ENCODE measurements around the gene ITGA2B.
"Not testable (repeated sequence)": the region's sequence is repeated elsewhere in the genome, so short reads cannot be mapped to it uniquely, and the experiment has no call there.

ITGA2B gene

GRCh38 chr17:44351961-44352827 lies 37.3 kb downstream of the ITGA2B start:
- TF ChIP-seq JUND (IDR thresholded peaks at IDR 0.05; ENCODE audit: low read depth), result no peak
- DNase-seq (ENCODE audit: low read depth in 1 of 2, low spot score in 1 of 2), result peak in 1 of 2 experiments; percentile 24
- in situ Hi-C loops (cut with HindIII; ENCODE audit: low pct_unique_long_range_greater_than_20kb, low sequenced_read_pairs), result no loop called here

DNA sequence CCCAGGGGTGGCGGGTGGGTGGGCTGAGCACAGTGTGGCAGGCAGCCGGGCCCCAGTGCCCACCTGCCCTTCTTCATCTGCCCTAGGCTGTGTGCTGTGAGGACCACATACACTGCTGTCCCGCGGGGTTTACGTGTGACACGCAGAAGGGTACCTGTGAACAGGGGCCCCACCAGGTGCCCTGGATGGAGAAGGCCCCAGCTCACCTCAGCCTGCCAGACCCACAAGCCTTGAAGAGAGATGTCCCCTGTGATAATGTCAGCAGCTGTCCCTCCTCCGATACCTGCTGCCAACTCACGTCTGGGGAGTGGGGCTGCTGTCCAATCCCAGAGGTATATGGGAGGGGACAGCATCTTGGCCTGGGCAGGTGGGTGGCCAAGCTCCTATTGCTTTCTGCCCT lies 38.0 kb downstream of the ITGA2B start:
- TF ChIP-seq JUND (IDR thresholded peaks at IDR 0.05; ENCODE audit: low read depth), result no peak
- peak in 1 of 2 experiments; percentile 32 for DNase-seq (ENCODE audit: low read depth in 1 of 2, low spot score in 1 of 2)
- in situ Hi-C loops (cut with HindIII; ENCODE audit: low pct_unique_long_range_greater_than_20kb, low sequenced_read_pairs), result no loop called here

GRCh38 chr17:44350733-44351226 lies 38.7 kb downstream of the ITGA2B start:
- in situ Hi-C loops (cut with HindIII; ENCODE audit: low pct_unique_long_range_greater_than_20kb, low sequenced_read_pairs), result no loop called here
- TF ChIP-seq JUND (IDR thresholded peaks at IDR 0.05; ENCODE audit: low read depth), result no peak
- DNase-seq (ENCODE audit: low read depth in 1 of 2, low spot score in 1 of 2), result peak; percentile 73 to 99

DNA sequence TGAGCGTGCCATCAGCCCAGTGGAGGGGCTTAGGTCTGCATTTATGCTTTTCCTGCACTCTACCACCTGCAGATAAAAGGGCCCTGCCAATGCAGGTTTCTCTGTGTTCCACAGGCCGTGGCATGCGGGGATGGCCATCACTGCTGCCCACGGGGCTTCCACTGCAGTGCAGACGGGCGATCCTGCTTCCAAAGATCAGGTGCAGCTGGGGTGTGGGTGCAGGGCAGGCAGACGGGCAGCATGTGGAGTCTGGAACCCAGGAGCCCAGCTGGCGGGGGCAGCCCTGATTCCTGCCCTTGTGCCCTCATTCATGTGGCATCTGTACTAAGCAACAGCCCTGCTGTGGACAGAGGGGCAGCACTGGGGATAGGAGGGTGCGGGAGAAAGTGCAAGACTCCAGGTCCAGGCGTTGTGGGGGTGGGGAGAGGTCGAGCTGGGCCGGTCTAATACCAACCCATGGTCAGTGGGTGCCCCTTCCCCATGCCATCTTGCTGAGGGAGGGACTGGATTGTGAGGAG lies 39.8 kb downstream of the ITGA2B start:
- no peak for TF ChIP-seq JUND (IDR thresholded peaks at IDR 0.05; ENCODE audit: low read depth)
- no peak for DNase-seq (ENCODE audit: low read depth in 1 of 2, low spot score in 1 of 2)
- in situ Hi-C loops (cut with HindIII; ENCODE audit: low pct_unique_long_range_greater_than_20kb, low sequenced_read_pairs), result no loop called here

GRCh38 chr17:44348988-44349364 lies 40.5 kb downstream of the ITGA2B start:
- no peak for TF ChIP-seq JUND (IDR thresholded peaks at IDR 0.05; ENCODE audit: low read depth)
- no peak for DNase-seq (ENCODE audit: low read depth in 1 of 2, low spot score in 1 of 2)
- in situ Hi-C loops (cut with HindIII; ENCODE audit: low pct_unique_long_range_greater_than_20kb, low sequenced_read_pairs), result no loop called here

DNA sequence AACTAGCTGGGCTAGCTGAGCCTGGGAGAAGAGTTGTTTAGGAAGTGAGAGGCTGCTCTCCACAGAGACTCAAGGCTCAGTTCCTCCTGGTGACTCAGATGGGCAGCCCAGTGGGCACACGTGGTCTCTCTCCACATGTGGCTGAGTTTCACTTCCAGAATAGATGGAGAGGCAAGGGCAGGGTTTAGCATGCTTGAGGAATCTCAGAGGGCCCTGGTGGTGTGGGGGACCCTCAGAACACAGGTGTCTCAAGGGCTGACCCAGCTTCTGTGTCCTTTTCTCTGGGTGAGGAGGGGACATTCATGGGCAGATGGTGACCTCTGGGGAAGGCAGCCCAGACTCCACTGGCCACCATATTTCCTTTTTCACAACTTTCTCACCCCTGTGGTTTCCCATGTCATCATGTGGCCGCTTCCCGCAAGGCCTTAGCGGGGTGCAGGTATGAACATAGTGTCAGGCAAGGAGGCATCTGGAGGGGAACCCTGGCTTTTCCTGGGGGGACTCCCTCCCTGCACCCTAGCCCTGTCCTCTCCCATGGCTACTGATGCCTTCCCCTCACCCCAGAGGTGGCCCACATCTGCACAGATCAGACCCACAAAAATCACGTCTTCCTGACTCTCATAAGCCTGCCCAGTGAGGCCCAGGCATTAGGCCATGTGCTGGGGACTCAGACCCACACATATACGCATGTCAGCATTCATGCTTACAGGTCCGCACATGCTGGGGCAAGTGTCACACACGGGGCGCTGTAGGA lies 41.0 kb downstream of the ITGA2B start:
- in situ Hi-C loops (cut with HindIII; ENCODE audit: low pct_unique_long_range_greater_than_20kb, low sequenced_read_pairs), result no loop called here
- no peak for TF ChIP-seq JUND (IDR thresholded peaks at IDR 0.05; ENCODE audit: low read depth)
- DNase-seq (ENCODE audit: low read depth in 1 of 2, low spot score in 1 of 2), result no peak

DNA sequence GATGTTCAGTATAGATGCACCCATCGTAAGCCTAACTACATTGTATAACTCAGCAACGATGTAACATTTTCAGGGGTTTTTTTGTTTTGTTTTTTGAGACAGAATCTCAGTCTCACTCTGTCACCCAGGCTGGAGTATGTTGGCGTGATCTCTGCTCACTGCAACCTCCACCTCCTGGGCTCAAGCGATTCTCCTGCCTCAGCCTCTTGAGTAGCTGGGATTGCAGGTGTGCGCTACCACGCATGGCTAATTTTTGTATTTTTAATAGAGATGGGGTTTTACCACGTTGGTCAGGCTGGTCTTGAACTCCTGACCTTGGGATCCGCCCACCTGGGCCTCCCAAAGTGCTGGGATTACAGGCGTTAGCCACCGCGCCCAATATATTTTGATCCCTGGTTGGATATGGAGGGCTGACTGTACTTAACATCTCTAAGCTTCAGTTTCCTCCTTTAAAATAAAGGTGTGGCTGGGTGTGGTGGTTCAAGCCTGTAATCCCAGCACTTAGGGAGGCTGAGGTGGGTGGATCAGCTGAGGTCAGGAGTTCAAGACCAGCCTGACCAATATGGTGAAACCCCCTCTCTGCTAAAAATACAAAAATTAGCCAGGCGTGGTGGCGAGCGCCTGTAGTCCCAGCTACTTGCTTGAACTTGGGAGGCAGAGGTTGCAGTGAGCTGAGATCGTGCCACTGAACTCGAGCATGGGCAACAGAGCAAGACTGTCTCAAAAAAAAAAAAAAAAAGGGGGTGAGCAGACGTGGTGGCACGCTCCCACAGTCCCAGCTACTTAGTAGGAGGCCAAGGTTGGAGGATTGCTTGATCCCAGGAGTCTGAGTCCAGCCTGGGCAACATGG lies 42.0 kb downstream of the ITGA2B start:
- DNase-seq (ENCODE audit: low read depth in 1 of 2, low spot score in 1 of 2); in situ Hi-C loops (cut with HindIII; ENCODE audit: low pct_unique_long_range_greater_than_20kb, low sequenced_read_pairs): not testable (repeated sequence)

GRCh38 chr17:44346064-44346844 lies 43.2 kb downstream of the ITGA2B start:
- TF ChIP-seq JUND (IDR thresholded peaks at IDR 0.05; ENCODE audit: low read depth), result no peak

DNA sequence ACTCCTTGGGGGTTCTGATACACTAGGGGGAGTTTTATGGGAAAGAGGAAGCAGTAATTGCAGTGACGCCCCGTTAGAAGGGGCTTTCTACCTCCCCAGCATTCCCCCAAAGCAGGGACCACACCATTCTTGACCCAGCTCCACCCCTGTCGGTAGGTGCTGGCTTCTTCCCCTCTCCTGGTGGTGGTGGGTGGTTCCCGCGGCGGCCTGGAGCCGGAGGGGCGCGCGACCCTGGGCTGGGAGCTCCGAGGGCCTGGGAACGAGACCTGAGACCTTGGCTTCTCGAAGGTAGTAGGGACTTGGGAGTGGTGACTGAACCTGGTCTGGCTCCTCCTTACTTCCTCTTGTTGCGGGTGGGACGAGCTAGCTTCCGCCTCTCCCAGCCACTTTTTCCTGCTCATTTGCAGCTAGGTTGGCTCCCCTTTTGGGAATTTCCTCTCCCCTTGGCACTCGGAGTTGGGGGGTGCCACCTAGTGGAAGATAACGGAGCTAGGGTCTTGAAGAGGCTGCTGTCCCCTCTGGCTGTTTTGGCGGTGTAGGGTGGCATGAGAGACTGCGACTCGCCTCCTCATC lies 43.9 kb downstream of the ITGA2B start:
- in situ Hi-C loops (cut with HindIII; ENCODE audit: low pct_unique_long_range_greater_than_20kb, low sequenced_read_pairs), result no loop called here
- no peak for TF ChIP-seq JUND (IDR thresholded peaks at IDR 0.05; ENCODE audit: low read depth)
- peak; percentile 72 to 87 for DNase-seq (ENCODE audit: low read depth in 1 of 2, low spot score in 1 of 2)

More at GRCh38 chr17:44346064-44346844, 43.2 kb downstream of the ITGA2B start:
- DNase-seq (ENCODE audit: low read depth in 1 of 2, low spot score in 1 of 2), result no peak
- in situ Hi-C loops (cut with HindIII; ENCODE audit: low pct_unique_long_range_greater_than_20kb, low sequenced_read_pairs), result no loop called here

GRCh38 chr17:44344939-44345453 lies 44.5 kb downstream of the ITGA2B start, which contains the start of gene GRN:
TSS of gene GRN (plus strand) at chr17:44345302. CDS start at chr17:44349165, 3,863 bp downstream.
- TF ChIP-seq JUND (IDR thresholded peaks at IDR 0.05; ENCODE audit: low read depth), result no peak
- in situ Hi-C loops (cut with HindIII; ENCODE audit: low pct_unique_long_range_greater_than_20kb, low sequenced_read_pairs), result no loop called here
- peak; percentile 100 for DNase-seq (ENCODE audit: low read depth in 1 of 2, low spot score in 1 of 2)
